Ovary (tissue), 3 donors: ENCODE data around the gene COL26A1.

Source experiments
- CTCF ChIP-seq, 3 donors: fragments of 450-650 bp in 2 of 3; fragments of 200-600 bp in 1 of 3; IDR thresholded peaks; one replicate each; pipeline versions ENCODE4 v1.5.1 to v1.8.0; 2016 to 2022; ENCODE audit warnings: antibody characterized with exemption in 3 of 3, mild to moderate bottlenecking in 1 of 3
- EP300 ChIP-seq: sonication (generic); formaldehyde crosslinking; IDR thresholded peaks from one replicate; pipeline ENCODE4 v1.6.1; 2017; ENCODE audit warnings: antibody characterized with exemption
- POLR2A ChIP-seq: fragments of 450-650 bp; IDR thresholded peaks from one replicate; pipeline ENCODE4 v1.6.1; 2017; ENCODE audit warnings: antibody characterized with exemption, mild to moderate bottlenecking, moderate library complexity
- donor health status: DM: no; HTN: no; CAD: no.

GRCh38 chr7:101606498-101606923, 243.8 kb downstream of the COL26A1 start:
- no peak for TF ChIP-seq CTCF (IDR thresholded peaks at IDR 0.05)
- TF ChIP-seq POLR2A: no peak
- TF ChIP-seq EP300: no peak
